Measurements from ENCODE around the gene KCNN4.
"Not testable (repeated sequence)": the region's sequence is repeated elsewhere in the genome, so short reads cannot be mapped to it uniquely, and the experiment has no call there.

Gene KCNN4

DNA sequence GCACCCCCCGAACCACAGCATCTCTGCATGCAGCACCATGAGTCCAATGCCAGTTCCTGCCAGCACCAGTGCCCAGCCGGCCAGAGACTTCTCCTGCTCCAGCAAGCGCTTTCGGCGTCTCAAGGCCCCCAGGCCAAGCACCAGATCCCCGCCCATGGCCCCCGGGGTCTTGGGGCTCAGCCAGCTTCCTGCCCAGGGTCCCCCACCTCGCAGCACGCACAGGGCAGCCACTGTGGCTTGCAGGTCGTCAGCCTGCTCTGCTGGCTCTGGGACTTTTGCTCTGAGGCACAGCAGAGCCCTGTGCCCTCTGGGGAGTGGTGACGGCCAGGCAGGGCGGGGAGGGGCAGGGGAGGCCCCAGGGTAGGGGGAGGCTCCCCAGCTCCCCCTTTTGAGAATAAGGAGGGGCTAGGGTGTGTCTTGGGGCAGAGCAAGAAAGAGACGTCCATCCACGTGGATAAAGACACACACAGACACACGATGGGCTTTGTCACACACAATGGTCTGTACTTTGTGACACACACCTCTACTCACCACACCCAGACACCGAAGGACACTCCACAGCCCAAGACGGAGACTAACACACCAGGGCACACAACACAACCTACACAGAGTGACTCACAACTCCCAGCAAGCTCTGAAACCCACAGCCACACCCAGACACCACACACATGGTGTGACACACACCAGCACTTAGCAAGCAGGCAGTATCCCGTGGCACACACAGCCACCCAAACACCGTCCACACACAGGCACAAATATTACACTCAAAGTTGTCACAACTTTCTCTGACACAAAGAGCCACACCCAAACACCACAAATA lies at the start of gene KCNN4:
Gene KCNN4, minus strand, starts transcription at position 268 of the 820 bp plus-strand sequence. Its CDS starts 112 bp downstream, at position 156.
- DNase-seq: no peak

DNA sequence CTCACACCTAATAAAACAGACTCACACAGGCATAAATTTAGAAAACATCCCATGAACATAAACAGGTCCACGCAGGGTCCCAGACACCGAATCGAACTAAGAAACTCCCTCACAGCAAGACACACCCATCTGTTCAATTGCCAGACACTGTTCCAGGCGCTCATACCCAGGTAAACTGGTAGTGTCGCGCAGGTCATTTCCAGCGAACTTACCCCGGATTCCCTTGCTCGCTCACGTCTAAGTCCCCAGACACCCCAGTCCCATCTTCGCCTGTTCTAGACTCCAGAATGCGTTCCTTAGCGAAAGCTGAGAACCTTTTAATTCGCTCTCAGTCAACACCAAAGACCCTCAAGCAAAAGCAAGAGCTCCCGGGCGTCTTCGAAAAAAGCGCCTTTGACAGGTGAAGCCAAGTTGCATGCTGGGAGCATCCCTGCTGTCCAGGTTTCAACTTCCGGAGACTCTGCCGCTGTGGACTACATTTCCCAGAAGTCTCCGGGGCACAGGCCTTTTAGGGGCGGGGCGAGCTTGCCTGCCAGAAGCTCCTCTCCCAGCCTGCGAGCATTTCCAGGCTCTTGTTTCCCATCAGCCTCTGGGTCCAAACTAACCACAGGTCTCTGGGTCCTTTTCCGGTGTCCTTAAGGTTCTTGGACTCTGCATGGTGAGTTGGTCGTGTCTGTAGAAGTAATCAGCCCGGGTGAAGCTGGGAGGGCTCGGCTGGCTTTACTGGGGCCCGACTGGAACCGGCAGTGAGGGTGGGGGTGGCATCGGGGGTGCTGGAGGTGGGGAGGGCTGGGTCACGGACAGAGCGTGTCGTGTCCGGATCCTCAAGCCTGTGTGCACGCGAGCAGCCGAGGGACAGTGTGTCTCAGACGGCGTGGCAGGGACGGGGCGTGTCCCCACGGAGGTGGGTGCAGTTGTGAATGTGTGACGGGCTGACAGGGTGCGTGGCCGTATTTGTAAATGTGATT lies 46.3 kb upstream of the KCNN4 start, which contains the start of gene ZNF283:
Gene ZNF283, plus strand, starts transcription at position 535 of the 968 bp plus-strand sequence. CDS start 6,184 bp downstream, outside the sequence.
- peak; percentile 93 for DNase-seq

DNA sequence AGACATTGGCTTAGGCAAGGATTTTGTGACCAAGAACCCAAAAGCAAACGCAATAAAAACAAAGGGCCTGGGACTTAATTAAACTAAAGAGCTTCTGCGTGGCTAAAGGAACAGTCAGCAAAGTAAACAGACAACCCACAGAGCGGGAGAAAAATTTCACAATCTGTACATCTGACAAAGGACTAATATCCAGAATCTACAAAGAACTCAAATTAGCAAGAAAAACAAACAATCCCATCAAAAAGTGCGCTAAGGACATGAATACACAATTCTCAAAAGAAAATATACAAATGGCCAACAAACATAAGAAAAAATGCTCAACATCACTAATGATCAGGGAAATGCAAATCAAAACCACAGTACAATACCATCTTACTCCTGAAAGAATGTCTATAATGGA lies 43.8 kb upstream of the KCNN4 start:
- DNase-seq: not testable (repeated sequence)

DNA sequence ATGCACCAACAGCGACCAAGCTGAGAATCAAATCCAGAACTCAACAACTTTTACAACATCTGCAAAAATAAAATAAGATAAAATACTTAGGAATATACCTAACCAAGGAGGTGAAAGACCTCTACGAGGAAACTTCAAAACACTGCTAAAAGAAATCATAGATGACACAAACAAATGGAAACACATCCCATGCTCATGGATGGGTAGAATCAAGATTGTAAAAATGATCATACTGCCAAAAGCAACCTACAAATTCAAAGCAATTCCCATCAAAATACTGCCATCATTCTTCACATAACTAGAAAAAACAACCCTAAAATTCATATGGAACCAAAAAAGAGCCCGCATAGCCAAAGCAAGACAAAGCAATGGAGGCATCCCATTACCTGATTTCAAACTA lies 43.1 kb upstream of the KCNN4 start:
- not testable (repeated sequence) for DNase-seq

DNA sequence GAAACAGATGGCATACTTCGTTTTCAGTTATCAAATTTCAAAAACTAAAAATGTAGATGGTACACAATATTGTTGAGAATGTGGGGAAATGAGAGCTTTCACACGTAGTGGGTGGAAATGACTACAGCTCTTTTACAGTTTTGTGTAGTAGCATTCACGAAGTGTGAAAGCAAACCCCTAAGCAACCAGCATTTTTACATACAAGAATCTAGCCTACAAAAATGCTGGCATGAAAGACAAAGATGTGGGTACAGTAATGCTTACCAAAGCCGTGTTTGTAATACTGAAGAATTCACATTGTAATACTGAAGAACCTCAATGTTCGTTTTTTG lies 40.1 kb upstream of the KCNN4 start:
- DNase-seq: no peak

DNA sequence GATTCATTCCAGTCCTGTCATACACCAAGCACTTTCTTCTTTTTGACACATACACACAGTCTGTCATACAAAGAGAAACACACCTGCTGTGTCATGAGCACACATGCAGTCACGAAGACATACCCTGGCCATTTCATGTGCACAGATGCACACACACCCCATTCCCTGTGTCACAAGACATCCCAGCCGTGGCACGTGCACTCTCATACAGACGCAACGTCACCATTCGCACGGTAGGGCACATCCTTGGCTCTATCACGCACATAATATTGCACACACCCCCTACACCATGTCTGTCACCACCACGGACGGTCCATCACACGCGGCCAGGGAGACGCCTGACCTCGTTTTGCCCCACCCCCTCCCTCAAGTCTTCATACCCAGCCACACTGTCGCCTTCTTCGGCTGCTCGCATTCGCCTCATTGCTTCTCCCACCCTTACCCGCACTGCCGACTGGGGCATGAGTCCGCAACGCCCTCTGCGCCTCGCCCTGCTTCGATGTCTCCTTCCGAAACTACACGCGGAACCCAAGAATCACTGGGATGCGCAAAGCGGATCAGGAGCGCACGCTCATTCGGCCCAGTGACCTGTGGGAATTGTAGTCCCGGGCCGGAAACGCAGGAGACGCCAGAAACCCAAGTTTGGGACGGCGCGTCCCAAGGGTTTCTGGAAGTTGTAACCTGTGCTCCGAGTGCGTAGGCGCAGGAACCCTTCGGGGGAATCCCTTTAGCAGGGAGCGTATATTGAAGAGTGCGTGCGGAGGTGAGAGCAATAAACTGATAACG lies 39.5 kb upstream of the KCNN4 start:
- DNase-seq: peak; percentile 30

DNA sequence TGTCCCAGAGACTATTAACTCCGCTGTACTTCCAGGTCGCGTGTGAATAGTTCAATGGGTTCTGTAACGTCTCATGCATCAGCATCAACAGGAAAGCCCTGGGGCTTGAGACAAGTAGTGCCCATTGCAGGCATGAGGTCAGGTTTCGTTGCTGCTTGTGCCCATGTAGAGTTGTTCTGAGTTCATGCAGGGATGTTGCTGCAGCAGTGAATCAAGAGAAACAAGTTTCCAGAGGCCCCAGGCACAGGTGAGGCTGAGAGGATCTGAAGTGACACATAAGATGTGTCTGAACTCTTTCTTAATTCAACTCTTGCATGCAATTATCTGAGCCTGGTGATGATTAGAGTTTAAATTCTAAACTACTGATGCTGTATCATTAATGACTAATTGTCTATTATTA lies 37.7 kb upstream of the KCNN4 start:
- no peak for DNase-seq

DNA sequence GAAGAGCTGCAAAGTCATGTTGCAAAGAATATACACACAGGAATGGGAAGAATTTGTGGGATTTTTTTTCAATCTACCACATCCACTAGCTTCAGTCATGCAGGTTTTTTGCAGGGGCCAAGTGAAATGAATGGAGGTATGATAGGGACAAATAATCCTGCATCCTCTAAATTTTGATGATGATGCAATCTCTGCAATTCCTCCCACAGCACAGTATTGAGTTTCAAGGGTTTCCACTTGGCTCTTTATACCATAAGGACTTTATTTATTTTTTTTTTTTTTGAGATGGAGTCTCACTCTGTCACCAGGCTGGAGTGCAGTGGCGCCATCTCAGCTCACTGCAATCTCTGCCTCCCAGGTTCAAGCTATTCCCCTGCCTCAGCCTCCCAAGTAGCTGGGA lies 36.7 kb upstream of the KCNN4 start:
- not testable (repeated sequence) for DNase-seq

DNA sequence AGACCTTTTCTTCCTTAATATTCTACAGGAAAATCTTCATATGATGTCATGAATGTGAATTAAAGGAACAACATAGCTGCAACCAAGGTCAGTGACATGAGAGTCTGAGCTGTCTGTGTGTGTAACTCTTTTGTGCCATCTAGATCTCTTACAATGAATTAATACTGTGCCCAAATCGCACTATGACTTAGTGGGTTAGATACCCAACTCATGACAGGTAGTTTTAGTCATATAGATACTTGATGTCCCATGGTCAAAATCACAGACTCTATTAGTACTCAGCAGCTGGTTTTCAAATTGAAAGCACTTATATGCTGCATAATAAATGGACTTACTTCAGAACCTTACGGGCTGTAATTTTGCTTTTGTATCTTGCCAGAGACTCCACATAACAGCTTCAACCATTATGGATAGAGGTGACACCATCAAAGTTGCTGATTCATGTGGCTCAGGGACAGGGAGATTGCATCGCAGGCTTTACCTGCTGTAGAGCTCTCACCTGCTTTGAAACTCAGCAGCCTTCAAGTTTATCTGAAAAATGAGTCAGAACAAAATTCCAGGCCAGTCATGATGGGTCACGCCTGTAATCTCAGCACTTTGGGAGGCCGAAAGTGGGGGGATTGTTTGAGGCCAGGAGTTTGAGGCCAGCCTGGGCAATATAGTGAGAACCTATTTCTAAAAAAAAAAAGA lies 34.0 kb upstream of the KCNN4 start:
- DNase-seq: no peak

DNA sequence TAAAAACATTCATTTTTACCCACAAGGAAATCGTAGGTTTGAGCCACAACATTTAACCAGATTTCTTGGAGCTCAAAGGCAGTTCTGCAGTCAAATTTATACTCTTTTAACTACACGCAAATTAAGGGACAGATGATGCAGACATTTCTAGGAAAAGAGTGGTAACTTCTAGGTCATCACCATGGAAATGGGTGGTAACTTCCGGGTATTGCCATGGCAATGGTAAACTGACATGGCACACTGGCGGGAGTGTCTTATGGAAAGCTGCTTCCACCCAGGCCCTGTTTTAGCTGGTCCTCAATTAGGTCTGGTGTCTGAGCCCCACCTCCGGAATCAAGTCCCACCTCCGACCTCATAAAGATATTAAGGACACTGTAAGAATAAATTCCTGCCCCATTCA lies 31.9 kb upstream of the KCNN4 start:
- no peak for DNase-seq

DNA sequence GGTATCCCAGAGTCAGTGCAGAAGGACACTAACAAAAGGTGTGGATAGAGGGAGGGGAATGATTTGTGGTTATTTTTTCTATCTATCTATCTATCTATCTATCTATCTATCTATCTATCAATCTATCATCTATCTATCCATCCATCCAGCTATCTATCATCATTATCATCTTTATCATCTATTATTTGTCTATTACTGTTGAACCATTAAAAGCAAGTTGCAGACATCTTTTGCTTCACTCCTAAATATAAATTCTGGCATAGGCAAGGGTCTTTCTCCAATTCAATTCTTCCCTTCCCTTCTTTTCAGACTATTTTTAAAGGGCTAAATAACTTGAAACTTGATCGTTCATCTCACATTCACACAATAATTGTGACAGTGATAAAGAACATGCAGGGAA lies 31.5 kb upstream of the KCNN4 start:
- no peak for DNase-seq

DNA sequence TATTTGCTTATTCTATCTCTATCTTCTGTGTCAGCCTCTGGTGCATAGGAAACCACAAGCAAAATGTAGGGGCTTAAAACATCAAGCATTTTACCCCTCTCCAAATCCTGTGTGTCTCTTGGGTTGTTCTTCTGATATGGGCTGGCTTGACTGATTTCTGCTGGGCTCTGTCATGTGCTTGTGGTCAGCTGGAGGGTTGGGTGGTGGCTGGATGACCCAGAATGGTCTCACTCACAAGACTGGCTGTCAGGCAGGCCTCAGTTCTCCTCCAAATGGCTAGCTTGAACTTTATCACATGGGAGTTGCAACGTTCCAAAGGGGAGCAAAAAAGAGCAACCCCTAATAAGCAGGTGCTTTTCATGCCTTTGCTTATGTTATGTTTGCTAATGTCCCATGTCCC lies 31.1 kb upstream of the KCNN4 start:
- no peak for DNase-seq

DNA sequence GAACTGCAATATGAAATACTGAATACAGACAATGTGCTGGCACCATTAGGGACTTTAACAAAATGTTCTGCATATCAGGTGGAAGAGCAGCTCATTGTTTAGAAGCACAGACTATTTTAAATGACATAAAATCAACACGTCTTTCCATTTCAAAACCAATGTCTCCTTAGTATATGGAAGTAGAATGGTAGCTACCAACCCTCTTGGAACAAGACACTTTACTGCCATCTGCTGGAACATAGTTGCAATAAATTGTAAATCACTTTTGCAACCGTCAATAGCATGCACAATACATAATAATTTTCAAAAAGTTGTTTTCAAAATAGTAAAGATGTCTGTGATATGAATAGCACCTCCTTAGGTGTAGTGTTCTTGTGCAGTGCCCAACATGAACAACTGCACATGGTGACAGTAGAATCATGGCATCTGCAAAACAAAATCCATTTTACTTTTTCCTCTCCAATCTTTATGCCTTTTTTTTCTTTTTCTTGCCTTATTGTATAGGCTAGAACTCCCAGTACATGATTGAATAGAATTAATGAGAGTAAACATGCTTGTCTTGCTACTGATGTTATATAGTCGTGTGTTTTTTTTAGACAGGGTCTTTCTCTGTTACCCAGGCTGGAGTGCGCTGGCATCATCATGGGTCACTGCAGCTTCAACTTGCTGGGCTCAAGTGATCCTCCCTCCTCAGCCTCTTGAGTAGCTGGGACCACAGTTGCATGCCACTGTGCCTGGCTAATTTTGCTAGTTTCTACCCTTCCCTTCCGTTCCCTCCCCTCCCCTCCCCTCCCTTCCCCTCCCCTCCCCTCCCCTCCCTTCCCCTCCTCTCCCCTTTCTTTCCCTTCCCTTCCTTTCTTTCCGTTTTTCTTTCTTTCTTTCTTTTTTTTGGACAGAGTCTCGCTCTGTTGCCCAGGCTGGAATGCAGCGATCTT lies 29.3 kb upstream of the KCNN4 start:
- no peak for DNase-seq

DNA sequence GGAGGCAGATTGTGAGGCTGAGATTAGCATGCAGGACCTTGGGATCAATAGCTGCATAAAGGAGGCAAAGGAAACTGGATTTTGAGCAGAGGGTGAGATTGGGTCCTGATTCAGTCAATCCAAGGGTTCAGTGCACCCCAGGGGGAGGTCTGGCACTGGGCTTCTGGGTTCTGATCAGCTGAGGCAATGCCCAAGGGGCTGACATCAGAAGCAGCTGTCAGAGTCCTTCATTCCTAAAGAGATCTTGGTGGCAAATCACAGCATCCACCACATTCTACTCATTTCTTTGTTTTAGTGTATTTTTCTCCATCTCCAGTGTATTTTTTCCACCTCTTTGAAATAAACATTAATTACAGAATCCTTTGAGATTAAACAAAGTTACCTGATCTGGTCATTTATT lies 26.9 kb upstream of the KCNN4 start:
- DNase-seq: no peak

DNA sequence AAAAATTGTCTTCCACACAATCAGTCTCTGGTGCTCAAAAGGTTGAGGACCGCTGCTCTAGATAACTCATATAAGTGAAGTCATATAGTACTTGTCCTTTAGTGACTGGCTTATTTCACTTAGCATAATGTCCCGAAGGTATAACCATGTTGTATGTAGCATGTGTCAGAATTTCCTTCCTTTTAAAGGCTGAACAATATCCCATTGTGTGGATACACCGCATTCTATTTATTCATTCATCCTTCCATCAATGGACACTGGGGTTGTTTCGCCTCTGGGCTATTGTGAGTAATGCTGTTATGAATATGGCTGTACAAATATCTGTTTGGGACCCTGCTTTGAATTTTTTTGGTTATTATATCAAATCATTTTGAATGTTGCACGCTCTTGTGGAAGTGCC lies 26.1 kb upstream of the KCNN4 start:
- no peak for DNase-seq

DNA sequence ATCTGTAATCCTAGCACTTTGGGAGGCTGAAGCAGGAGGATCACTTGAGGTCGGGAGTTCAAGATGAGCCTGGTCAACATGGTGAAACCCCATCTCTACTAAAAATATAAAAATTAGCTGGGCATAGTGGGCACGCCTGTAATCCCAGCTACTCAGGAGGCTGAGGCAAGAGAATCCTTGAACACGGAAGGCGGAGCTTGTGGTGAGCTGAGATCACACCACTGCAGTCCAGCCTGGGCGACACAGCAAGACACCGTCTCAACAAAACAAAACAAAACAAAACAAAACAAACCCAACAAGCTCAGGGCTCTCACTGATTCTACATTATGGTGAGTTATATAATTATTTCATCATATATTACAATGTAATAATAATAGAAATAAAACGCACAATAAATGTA lies 25.6 kb upstream of the KCNN4 start:
- DNase-seq: not testable (repeated sequence)

DNA sequence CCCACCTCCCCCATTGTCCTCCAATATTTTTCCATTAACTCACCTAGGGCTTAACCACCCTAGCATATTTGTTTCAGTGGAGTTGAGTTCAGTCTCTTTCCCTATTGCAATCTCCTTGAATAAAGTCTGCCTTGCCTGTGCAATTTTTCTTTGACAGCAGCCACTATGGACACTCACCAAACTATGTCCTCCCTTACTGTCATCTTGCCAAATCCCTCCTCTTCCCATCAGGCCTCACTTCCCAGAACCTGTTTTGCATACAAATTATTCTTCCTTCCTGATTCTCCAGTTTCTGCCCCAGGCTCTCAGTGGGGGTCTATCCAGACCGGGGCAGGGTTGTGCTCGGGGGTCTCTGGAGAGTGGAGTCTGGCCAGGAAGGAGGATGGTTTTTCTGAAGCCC lies 23.7 kb upstream of the KCNN4 start:
- DNase-seq: no peak

DNA sequence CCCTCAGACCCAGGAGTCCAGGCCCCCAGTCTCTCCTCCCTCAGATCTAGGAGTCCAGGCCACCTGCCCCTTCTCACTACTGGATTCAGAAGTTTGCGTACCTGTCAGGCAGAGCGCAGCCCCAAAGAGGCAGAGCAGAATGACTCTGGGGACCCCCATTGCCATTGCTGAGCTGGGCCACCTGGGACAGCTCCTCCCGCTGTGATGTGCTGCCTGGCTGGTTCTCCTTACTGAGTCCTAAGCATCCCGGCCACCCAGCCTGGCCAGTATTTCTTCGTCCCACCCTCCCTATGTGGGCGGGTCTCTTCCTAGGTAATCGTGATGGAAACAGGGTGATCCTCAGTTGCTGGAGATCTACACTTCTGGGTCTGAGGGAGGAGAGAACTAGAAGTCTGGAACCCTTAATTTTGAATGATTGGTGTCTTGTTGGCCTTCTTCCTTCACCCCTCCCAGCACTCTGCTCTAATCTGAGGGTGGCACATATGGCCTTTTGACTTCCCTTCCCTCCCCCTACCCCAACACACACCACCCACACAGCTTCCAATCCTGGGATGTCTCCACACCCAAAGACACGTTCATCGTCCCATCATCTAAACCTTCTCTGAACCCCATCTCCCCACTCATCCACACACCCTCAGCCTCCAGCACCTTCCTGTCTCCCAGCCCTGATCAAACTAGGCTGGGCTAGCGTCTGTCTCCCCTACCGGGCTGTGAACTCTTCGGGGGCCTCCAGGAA lies 21.6 kb upstream of the KCNN4 start, which contains the start of gene LYPD5:
Gene LYPD5, minus strand, starts transcription at position 232 of the 736 bp plus-strand sequence. Its CDS starts 67 bp downstream, at position 165.
- no peak for DNase-seq

DNA sequence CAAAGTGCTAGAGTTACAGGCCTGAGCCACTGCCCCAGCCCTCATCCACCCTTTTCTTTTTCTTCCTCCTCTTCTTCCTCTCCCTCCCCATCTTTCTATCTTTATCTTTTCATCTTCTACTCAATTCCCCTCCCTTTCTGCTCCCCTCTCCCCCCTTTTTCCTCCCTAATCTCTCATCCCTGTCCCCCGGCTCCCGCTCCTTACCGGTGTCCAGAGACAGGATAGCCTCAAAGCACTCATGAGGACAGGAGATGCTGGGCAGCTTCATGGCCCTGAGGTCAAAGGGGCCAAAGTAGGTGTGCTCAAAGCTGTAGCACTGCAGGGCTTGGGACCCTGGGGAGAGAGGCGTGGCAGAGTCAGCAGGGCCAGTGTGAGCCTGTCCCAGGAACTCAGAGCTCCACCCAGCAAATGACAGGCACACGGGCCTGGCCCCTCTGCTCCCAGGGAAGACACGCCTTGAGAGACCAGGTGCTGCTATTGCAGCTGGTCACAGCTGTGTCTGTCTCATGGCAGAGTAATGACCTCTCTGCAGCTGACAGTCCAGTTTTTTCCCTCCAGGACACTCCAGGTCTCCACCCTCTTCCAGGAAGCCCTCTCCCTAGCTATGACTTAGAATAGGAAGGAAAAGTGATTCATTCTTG lies 18.8 kb upstream of the KCNN4 start:
- no peak for DNase-seq
